ENCODE data around the gene JAZF1.

The JAZF1 gene

DNA sequence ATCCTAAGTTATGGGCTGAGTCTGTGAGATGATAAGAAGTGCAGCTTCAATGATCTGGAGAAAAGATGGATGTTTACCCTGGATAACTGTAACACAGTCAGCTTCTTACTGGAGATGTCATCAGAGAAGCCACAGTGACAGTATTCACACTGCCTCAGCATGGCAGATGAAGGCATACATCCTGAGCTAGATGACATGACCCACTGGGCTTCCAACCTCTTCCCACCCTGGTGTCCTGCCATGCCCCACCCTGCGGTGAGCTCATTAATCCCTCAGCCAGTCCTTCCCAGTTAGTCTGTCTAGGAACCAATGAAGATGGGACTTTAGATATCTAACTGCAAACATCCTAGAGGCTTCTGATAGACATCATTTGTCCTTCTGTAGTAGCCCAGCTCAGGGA lies 226.8 kb downstream of the JAZF1 start:
- TF ChIP-seq SPI1 (IDR thresholded peaks at IDR 0.05; ENCODE audit: borderline replicate concordance, low read depth) (no peak), POLR2AphosphoS5 (IDR thresholded peaks at IDR 0.05; ENCODE audit: low read depth) (no peak), GABPA (IDR thresholded peaks at IDR 0.05; ENCODE audit: low read depth) (no peak), CTCF (IDR thresholded peaks at IDR 0.05; ENCODE audit: insufficient read depth, low read length) (no peak)
- TF ChIP-seq, protein P1, sequence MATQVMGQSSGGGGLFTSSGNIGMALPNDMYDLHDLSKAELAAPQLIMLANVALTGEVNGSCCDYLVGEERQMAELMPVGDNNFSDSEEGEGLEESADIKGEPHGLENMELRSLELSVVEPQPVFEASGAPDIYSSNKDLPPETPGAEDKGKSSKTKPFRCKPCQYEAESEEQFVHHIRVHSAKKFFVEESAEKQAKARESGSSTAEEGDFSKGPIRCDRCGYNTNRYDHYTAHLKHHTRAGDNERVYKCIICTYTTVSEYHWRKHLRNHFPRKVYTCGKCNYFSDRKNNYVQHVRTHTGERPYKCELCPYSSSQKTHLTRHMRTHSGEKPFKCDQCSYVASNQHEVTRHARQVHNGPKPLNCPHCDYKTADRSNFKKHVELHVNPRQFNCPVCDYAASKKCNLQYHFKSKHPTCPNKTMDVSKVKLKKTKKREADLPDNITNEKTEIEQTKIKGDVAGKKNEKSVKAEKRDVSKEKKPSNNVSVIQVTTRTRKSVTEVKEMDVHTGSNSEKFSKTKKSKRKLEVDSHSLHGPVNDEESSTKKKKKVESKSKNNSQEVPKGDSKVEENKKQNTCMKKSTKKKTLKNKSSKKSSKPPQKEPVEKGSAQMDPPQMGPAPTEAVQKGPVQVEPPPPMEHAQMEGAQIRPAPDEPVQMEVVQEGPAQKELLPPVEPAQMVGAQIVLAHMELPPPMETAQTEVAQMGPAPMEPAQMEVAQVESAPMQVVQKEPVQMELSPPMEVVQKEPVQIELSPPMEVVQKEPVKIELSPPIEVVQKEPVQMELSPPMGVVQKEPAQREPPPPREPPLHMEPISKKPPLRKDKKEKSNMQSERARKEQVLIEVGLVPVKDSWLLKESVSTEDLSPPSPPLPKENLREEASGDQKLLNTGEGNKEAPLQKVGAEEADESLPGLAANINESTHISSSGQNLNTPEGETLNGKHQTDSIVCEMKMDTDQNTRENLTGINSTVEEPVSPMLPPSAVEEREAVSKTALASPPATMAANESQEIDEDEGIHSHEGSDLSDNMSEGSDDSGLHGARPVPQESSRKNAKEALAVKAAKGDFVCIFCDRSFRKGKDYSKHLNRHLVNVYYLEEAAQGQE (IDR thresholded peaks at IDR 0.05; ENCODE audit: insufficient replicate concordance, low read depth), result no peak
- no peaks in the 10 kb centered on the region for H3K27me3 ChIP-seq (ENCODE audit: insufficient read depth, poor library complexity, severe bottlenecking)
- DNase-seq (ENCODE audit: low read depth in 1 of 2, low spot score in 1 of 2), result no peak
- no peak overlapping the region for H3K4me3 ChIP-seq (replicated peaks; ENCODE audit: insufficient read depth, low read length)
- no peak overlapping the region for H3K27ac ChIP-seq (replicated peaks)

DNA sequence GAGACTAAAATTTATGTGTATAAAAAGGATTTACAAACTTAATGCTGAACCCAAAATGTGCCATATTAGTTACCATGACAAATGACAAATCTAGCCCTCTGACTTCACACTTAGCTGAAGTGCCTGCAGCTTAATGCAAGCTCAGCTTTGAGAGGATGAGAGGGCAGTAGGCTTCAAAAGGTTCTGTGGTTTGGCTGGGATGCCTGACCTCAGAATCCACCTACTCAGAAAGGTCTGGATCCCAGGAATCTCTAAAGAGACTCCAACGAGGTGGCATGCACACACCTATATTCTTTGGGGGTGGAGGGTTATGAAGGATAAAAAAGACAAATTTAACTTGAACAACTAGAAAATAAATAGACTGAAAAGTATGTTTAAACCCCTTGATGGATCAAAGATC lies 227.2 kb downstream of the JAZF1 start:
- TF ChIP-seq, protein P1 (IDR thresholded peaks at IDR 0.05; ENCODE audit: insufficient replicate concordance, low read depth), result no peak
- TF ChIP-seq GABPA (IDR thresholded peaks at IDR 0.05; ENCODE audit: low read depth) (no peak), CTCF (IDR thresholded peaks at IDR 0.05; ENCODE audit: insufficient read depth, low read length) (no peak), POLR2AphosphoS5 (IDR thresholded peaks at IDR 0.05; ENCODE audit: low read depth) (no peak), SPI1 (IDR thresholded peaks at IDR 0.05; ENCODE audit: borderline replicate concordance, low read depth) (no peak)
- Histone ChIP-seq H3K4me3 (replicated peaks; ENCODE audit: insufficient read depth, low read length) (no peak overlapping the region), H3K27ac (replicated peaks) (no peak overlapping the region), H3K27me3 (ENCODE audit: insufficient read depth, poor library complexity, severe bottlenecking) (no peaks in the 10 kb centered on the region)
- no peak for DNase-seq (ENCODE audit: low read depth in 1 of 2, low spot score in 1 of 2)

- Histone ChIP-seq H3K27ac (replicated peaks) (no peak overlapping the region), H3K4me3 (replicated peaks; ENCODE audit: insufficient read depth, low read length) (no peak overlapping the region), H3K27me3 (ENCODE audit: insufficient read depth, poor library complexity, severe bottlenecking) (no peaks in the 10 kb centered on the region)
- TF ChIP-seq, protein P1 (IDR thresholded peaks at IDR 0.05; ENCODE audit: insufficient replicate concordance, low read depth), result no peak
- TF ChIP-seq SPI1 (IDR thresholded peaks at IDR 0.05; ENCODE audit: borderline replicate concordance, low read depth), result no peak
- no peak for TF ChIP-seq POLR2AphosphoS5 (IDR thresholded peaks at IDR 0.05; ENCODE audit: low read depth)
- no peak for TF ChIP-seq CTCF (IDR thresholded peaks at IDR 0.05; ENCODE audit: insufficient read depth, low read length)
- TF ChIP-seq GABPA (IDR thresholded peaks at IDR 0.05; ENCODE audit: low read depth), result no peak
- no peak for DNase-seq (ENCODE audit: low read depth in 1 of 2, low spot score in 1 of 2)
Observed at GRCh38 chr7:27952456-27953285, 227.9 kb downstream of the JAZF1 start.

All from HL-60 (cell line).